GM18867 (cell line): ENCODE results near the gene FAIM2.

Experiments
- ATAC-seq: cut with Tn5 transposase; IDR thresholded peaks from one replicate; pipeline ENCODE4 v1.9.1; 2021; ENCODE audit warnings: mild to moderate bottlenecking, moderate library complexity; ENCODE audit not compliant: unreplicated experiment

Gene FAIM2

GRCh38 chr12:49899921-49900320, 3.8 kb downstream of the FAIM2 start:
- ATAC-seq = no peak

- no peak for ATAC-seq
Measured at GRCh38 chr12:49899286-49899843, 4.3 kb downstream of the FAIM2 start.

GRCh38 chr12:49897276-49897675, 6.4 kb downstream of the FAIM2 start:
- ATAC-seq = no peak

- no peak for ATAC-seq
Measured at GRCh38 chr12:49895773-49896172, 7.9 kb downstream of the FAIM2 start.

- no peak for ATAC-seq
Measured at GRCh38 chr12:49894751-49895148, 8.9 kb downstream of the FAIM2 start.

- no peak for ATAC-seq
Measured at GRCh38 chr12:49893753-49894750, 9.6 kb downstream of the FAIM2 start.

- no peak for ATAC-seq
Measured at GRCh38 chr12:49892732-49893317, 10.9 kb downstream of the FAIM2 start.

- no peak for ATAC-seq
Measured at GRCh38 chr12:49892084-49892731, 11.5 kb downstream of the FAIM2 start.

- no peak for ATAC-seq
Measured at GRCh38 chr12:49891476-49891875, 12.2 kb downstream of the FAIM2 start.

- ATAC-seq = no peak
Measured at GRCh38 chr12:49891012-49891411, 12.7 kb downstream of the FAIM2 start.

- no peak for ATAC-seq
Measured at GRCh38 chr12:49890096-49890461, 13.6 kb downstream of the FAIM2 start.

- ATAC-seq = no peak
Measured at GRCh38 chr12:49889361-49890095, 14.2 kb downstream of the FAIM2 start.

- no peak for ATAC-seq
Measured at GRCh38 chr12:49888461-49889151, 15.1 kb downstream of the FAIM2 start.

- no peak for ATAC-seq
Measured at GRCh38 chr12:49887536-49888401, 15.9 kb downstream of the FAIM2 start.

- no peak for ATAC-seq
Measured at GRCh38 chr12:49887091-49887490, 16.6 kb downstream of the FAIM2 start.

GRCh38 chr12:49885663-49886461, 17.8 kb downstream of the FAIM2 start:
- ATAC-seq = no peak

- no peak for ATAC-seq
Measured at GRCh38 chr12:49885118-49885517, 18.6 kb downstream of the FAIM2 start.

- no peak for ATAC-seq
Measured at GRCh38 chr12:49882851-49883464, 20.7 kb downstream of the FAIM2 start.
